GM21737 (cell line): ENCODE data around the gene PRELP.
"Not testable (repeated sequence)": the region's sequence is repeated elsewhere in the genome, so short reads cannot be mapped to it uniquely, and the experiment has no call there.

Source experiments
- ATAC-seq: cut with Tn5 transposase; IDR thresholded peaks from one replicate; pipeline ENCODE4 v1.9.1; 2021; ENCODE audit warnings: mild to moderate bottlenecking, moderate library complexity; ENCODE audit not compliant: unreplicated experiment

The PRELP gene

GRCh38 chr1:203475012-203475981, at the start of gene PRELP:
Gene PRELP (plus strand): TSS chr1:203475806. CDS start chr1:203483185, 7,379 bp downstream.
- no peak for ATAC-seq

GRCh38 chr1:203426366-203426765, 49.2 kb upstream of the PRELP start:
- ATAC-seq: no peak

- ATAC-seq: no peak
These were observed 48.7 kb upstream of the PRELP start for GRCh38 chr1:203426870-203427269.

- ATAC-seq: no peak
These were observed 48.2 kb upstream of the PRELP start for GRCh38 chr1:203427451-203427850.

- no peak for ATAC-seq
These were observed 46.5 kb upstream of the PRELP start for GRCh38 chr1:203428981-203429599.

GRCh38 chr1:203435615-203436014, 40.0 kb upstream of the PRELP start:
- no peak for ATAC-seq

- no peak for ATAC-seq
These were observed 37.8 kb upstream of the PRELP start for GRCh38 chr1:203437696-203438315.

GRCh38 chr1:203439131-203439730, 36.4 kb upstream of the PRELP start:
- no peak for ATAC-seq

- no peak for ATAC-seq
These were observed 34.8 kb upstream of the PRELP start for GRCh38 chr1:203440771-203441170.

- ATAC-seq: no peak
These were observed 33.8 kb upstream of the PRELP start for GRCh38 chr1:203441766-203442165.

GRCh38 chr1:203442821-203443220, 32.8 kb upstream of the PRELP start:
- ATAC-seq: no peak

GRCh38 chr1:203443296-203443695, 32.3 kb upstream of the PRELP start:
- ATAC-seq: no peak

- no peak for ATAC-seq
These were observed 31.4 kb upstream of the PRELP start for GRCh38 chr1:203444171-203444576.

GRCh38 chr1:203447151-203447550, 28.5 kb upstream of the PRELP start:
- ATAC-seq: no peak

- ATAC-seq: not testable (repeated sequence)
These were observed 28.0 kb upstream of the PRELP start for GRCh38 chr1:203447598-203447997.

- no peak for ATAC-seq
These were observed 27.0 kb upstream of the PRELP start for GRCh38 chr1:203448521-203449061.

- ATAC-seq: no peak
These were observed 25.6 kb upstream of the PRELP start for GRCh38 chr1:203450001-203450400.

GRCh38 chr1:203450479-203451149, 25.0 kb upstream of the PRELP start:
- ATAC-seq: no peak

- no peak for ATAC-seq
These were observed 23.5 kb upstream of the PRELP start for GRCh38 chr1:203451836-203452784.
